Activated naive CD4-positive, alpha-beta T cell treated with anti-CD3 and anti-CD28 coated beads, Interleukin-2, amount 10 ng/mL, durations not matched to agents 7 days and 5 days (primary cell): ENCODE measurements around the gene CCDC12.

Experiments used
- CTCF ChIA-PET: fragments of 350-600 bp; sonication (Branson Sonifier 250); formaldehyde crosslinking; loops from one replicate; lab custom pipeline; 2021; ENCODE audit warnings: antibody characterized with exemption; lab: Charles Lee
- DNase-seq: peaks from one replicate; pipeline ENCODE4 v3.0.0-alpha.2; 2020
- H3K27ac Mint-ChIP-seq: one replicate; pipeline ENCODE4 v1.8.0; 2021; ENCODE audit warnings: mild to moderate bottlenecking, moderate library complexity, mixed read lengths
- H3K27me3 Mint-ChIP-seq: one replicate; pipeline ENCODE4 v1.8.0; 2021; ENCODE audit warnings: mild to moderate bottlenecking, mixed read lengths
- H3K36me3 Mint-ChIP-seq: one replicate; pipeline ENCODE4 v1.8.0; 2021; ENCODE audit warnings: mixed read lengths
- H3K4me1 Mint-ChIP-seq: one replicate; pipeline ENCODE4 v1.8.0; 2021; ENCODE audit warnings: mixed read lengths
- H3K4me3 Mint-ChIP-seq: one replicate; pipeline ENCODE4 v1.8.0; 2021; ENCODE audit warnings: mild to moderate bottlenecking, moderate library complexity, mixed read lengths
- H3K9me3 Mint-ChIP-seq: one replicate; pipeline ENCODE4 v1.8.0; 2021; ENCODE audit warnings: mixed read lengths

CCDC12 gene

DNA sequence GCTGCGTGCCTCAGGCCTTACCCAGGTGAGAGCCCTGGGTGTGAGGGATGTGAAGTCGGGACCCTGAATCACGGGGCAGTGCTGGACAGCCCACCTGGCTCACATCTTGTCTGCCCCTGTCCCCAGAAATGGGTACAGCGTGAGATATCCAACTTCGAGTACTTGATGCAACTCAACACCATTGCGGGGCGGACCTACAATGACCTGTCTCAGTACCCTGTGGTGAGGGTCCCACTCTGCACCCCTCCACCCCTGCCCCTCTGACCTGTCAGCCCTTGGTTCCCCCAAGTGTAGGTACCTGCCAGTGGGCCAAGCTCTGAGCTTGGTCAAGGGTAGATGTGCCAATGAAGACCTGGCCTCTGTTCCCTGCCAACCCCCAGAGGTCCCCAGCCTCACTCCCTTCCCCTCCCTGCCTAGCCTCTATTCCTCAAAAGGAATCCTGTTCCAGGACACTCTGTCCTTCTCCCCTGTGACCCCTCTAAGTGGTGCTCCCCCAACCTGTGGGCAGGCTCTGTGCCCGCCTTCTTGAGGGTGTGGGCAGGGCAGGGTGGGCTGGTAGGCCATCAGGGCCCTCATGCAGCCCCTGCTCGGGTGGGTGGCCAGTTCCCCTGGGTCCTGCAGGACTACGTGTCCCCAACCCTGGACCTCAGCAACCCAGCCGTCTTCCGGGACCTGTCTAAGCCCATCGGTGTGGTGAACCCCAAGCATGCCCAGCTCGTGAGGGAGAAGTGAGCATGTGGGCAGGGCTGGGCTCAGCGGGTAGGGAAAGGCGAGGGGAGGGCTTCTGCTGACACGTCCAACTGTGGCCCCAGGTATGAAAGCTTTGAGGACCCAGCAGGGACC, 28.0 kb upstream of the CCDC12 start:
- DNase-seq, result peak; percentile 14
- CTCF ChIA-PET, result no interaction called here
- Mint-ChIP-seq H3K4me3 (no peak overlapping the region), H3K4me1 (peaks cover 6% of the 10 kb centered on the region), H3K27me3 (no peaks in the 10 kb centered on the region), H3K36me3 (peaks cover 57% of the 10 kb centered on the region), H3K9me3 (no peaks in the 10 kb centered on the region), H3K27ac (no peak overlapping the region)

- Mint-ChIP-seq H3K4me3 (no peak overlapping the region), H3K27ac (peak overlapping the region; percentile 55), H3K27me3 (no peaks in the 10 kb centered on the region), H3K36me3 (peaks cover 56% of the 10 kb centered on the region), H3K4me1 (peaks cover 5% of the 10 kb centered on the region), H3K9me3 (no peaks in the 10 kb centered on the region)
- peak; percentile 19 for DNase-seq
- CTCF ChIA-PET, result no interaction called here
Measured at GRCh38 chr3:47003461-47004368, 27.2 kb upstream of the CCDC12 start.

DNA sequence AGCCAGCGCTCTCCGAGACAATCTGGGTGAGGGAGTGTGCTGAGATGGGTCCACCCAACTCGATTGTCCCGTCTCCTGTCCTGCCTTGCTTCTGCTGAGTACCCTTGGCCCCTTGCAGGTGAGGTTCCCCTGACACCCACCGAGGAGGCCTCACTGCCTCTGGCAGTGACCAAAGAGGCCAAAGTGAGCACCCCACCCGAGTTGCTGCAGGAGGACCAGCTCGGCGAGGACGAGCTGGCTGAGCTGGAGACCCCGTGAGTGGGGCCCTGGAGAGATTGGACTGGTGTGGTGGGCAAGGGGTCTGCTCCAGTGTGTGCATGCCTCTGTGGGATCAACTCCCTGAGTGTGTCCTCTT, 26.5 kb upstream of the CCDC12 start:
- Mint-ChIP-seq H3K27ac (no peak overlapping the region), H3K9me3 (no peaks in the 10 kb centered on the region), H3K4me1 (no peaks in the 10 kb centered on the region), H3K36me3 (peaks cover 57% of the 10 kb centered on the region), H3K4me3 (no peak overlapping the region), H3K27me3 (no peaks in the 10 kb centered on the region)
- CTCF ChIA-PET, result no interaction called here
- DNase-seq, result no peak

DNA sequence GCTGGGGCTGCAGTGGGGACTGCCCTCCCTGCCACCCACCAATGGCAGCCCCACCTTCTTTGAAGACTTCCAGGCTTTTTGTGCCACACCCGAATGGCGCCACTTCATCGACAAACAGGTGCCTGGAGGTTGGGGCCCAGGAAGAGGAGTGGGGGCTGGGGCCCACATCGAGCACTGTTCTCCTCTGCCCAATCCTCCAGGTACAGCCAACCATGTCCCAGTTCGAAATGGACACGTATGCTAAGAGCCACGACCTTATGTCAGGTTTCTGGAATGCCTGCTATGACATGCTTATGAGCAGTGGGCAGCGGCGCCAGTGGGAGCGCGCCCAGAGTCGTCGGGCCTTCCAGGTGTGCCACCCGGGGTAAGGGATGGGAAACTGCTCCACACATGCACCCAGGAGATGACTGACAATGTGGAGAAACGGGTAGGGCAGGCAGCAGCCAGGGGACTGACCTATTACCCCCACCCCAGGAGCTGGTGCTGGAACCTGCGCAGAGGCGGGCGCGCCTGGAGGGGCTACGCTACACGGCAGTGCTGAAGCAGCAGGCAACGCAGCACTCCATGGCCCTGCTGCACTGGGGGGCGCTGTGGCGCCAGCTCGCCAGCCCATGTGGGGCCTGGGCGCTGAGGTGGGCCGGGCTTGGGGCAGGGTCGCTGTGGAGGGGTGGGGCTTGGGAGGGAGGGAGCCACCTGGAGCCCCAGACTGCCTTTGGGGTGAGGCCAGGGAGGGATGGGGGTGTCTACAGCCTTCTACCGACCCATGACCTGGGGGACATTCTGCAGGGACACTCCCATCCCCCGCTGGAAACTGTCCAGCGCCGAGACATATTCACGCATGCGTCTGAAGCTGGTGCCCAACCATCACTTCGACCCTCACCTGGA, 25.9 kb upstream of the CCDC12 start:
- H3K4me3 Mint-ChIP-seq, result no peak overlapping the region
- H3K27ac Mint-ChIP-seq, result no peak overlapping the region
- CTCF ChIA-PET, result no interaction called here
- peaks cover 60% of the 10 kb centered on the region for H3K36me3 Mint-ChIP-seq
- peaks cover 1% of the 10 kb centered on the region for H3K4me1 Mint-ChIP-seq
- DNase-seq, result no peak
- no peaks in the 10 kb centered on the region for H3K9me3 Mint-ChIP-seq
- no peaks in the 10 kb centered on the region for H3K27me3 Mint-ChIP-seq

- Mint-ChIP-seq H3K36me3 (peaks cover 60% of the 10 kb centered on the region), H3K27ac (no peak overlapping the region)
- CTCF ChIA-PET, result no interaction called here
Measured at GRCh38 chr3:47001731-47002170, 25.2 kb upstream of the CCDC12 start.

GRCh38 chr3:47000922-47001730, 24.6 kb upstream of the CCDC12 start:
- Mint-ChIP-seq H3K4me3 (no peak overlapping the region), H3K27me3 (no peaks in the 10 kb centered on the region), H3K27ac (no peak overlapping the region), H3K4me1 (peaks cover 9% of the 10 kb centered on the region), H3K9me3 (no peaks in the 10 kb centered on the region), H3K36me3 (peaks cover 54% of the 10 kb centered on the region)
- CTCF ChIA-PET, result interaction anchor here (0.6 kb wide), 1 partner anchor 65 kb away, joined by 3 read pairs; no protein-coding TSS in a partner anchor
- no peak for DNase-seq

More at GRCh38 chr3:47001731-47002170, 25.2 kb upstream of the CCDC12 start:
- peaks cover 8% of the 10 kb centered on the region for H3K4me1 Mint-ChIP-seq
- H3K9me3 Mint-ChIP-seq, result no peaks in the 10 kb centered on the region
- no peak for DNase-seq
- H3K4me3 Mint-ChIP-seq, result no peak overlapping the region
- H3K27me3 Mint-ChIP-seq, result no peaks in the 10 kb centered on the region

- DNase-seq, result no peak
- Mint-ChIP-seq H3K4me1 (peaks cover 9% of the 10 kb centered on the region), H3K36me3 (peaks cover 47% of the 10 kb centered on the region), H3K4me3 (no peak overlapping the region), H3K27me3 (no peaks in the 10 kb centered on the region), H3K9me3 (no peaks in the 10 kb centered on the region), H3K27ac (no peak overlapping the region)
- CTCF ChIA-PET, result interaction anchor here (4.4 kb wide), 1 partner anchor 77 kb away, joined by 28 read pairs; no protein-coding TSS in a partner anchor
Measured at GRCh38 chr3:47000198-47000815, 23.8 kb upstream of the CCDC12 start.

DNA sequence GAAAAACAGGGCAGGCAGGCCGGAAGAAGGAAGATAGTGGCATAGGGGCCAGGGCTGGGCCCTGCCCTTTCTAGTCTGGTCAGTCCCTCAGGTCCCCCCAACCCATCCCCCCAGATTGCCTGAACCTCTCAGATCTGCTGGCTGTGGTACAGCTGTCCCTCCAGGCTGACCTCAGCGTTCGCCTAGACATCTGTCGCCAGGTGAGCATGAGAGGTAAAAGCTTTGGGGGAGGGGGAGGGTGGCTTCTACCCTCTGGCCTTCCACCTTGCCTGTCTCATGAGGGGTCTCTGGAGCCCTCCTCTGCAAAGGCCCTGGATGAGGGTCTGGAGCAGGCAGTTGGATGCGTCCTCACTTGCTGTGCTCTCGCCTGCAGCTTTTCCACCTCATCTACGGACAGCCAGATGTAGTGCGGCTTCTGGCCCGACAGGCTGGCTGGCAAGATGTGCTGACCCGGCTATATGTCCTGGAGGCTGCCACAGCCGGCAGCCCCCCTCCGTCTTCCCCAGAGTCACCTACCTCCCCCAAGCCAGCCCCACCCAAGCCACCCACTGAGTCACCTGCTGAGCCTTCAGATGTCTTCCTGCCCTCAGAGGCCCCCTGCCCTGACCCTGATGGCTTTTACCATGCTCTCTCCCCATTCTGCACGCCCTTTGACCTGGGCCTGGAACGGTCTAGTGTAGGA, 23.1 kb upstream of the CCDC12 start:
- no peaks in the 10 kb centered on the region for H3K27me3 Mint-ChIP-seq
- DNase-seq, result no peak
- no peaks in the 10 kb centered on the region for H3K9me3 Mint-ChIP-seq
- no peak overlapping the region for H3K27ac Mint-ChIP-seq
- peaks cover 49% of the 10 kb centered on the region for H3K36me3 Mint-ChIP-seq
- no peak overlapping the region for H3K4me3 Mint-ChIP-seq
- peaks cover 9% of the 10 kb centered on the region for H3K4me1 Mint-ChIP-seq
- CTCF ChIA-PET, result interaction anchor here (1.1 to 4.4 kb wide), 5 partner anchors 29 to 90 kb away, joined by 3 to 28 read pairs (median 8); no protein-coding TSS in a partner anchor

DNA sequence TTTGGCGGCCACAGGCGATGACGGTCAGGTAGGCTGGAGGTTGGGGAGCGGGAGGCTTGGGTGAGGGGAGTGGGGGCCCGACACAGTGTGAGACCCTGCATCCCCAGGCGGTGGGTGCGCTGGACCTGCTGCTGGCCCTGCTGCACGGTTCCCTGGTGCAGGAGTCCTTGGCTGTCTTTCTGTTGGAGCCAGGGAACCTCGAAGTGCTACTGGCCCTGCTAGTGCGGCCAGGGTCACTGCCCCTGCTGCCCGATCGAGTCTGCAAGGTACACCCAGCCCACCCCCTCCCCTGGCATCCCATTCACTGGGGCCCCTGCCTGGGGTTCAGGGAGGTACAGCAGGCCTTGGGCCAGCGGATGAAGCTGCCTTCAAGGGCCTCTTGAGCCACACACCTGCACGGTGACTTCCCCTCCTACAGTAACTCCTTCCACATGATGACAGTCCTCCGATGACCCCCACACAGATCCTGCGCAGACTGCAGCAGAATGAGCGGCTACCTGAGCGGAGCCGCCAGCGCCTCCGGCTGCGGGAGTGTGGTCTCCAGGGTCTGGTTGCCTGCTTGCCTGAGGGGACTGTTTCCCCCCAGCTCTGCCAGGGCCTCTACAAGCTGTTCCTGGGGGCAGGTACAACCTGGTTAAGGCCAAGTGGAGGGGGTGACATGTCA, 22.4 kb upstream of the CCDC12 start:
- DNase-seq, result no peak
- H3K9me3 Mint-ChIP-seq, result no peaks in the 10 kb centered on the region
- H3K27ac Mint-ChIP-seq, result no peak overlapping the region
- no peak overlapping the region for H3K4me3 Mint-ChIP-seq
- no peaks in the 10 kb centered on the region for H3K27me3 Mint-ChIP-seq
- peaks cover 51% of the 10 kb centered on the region for H3K36me3 Mint-ChIP-seq
- peaks cover 9% of the 10 kb centered on the region for H3K4me1 Mint-ChIP-seq
- CTCF ChIA-PET, result interaction anchor here (0.6 to 4.4 kb wide), 12 partner anchors 11 to 89 kb away, joined by 3 to 28 read pairs (median 4); partner anchors contain the start of gene NBEAL2

DNA sequence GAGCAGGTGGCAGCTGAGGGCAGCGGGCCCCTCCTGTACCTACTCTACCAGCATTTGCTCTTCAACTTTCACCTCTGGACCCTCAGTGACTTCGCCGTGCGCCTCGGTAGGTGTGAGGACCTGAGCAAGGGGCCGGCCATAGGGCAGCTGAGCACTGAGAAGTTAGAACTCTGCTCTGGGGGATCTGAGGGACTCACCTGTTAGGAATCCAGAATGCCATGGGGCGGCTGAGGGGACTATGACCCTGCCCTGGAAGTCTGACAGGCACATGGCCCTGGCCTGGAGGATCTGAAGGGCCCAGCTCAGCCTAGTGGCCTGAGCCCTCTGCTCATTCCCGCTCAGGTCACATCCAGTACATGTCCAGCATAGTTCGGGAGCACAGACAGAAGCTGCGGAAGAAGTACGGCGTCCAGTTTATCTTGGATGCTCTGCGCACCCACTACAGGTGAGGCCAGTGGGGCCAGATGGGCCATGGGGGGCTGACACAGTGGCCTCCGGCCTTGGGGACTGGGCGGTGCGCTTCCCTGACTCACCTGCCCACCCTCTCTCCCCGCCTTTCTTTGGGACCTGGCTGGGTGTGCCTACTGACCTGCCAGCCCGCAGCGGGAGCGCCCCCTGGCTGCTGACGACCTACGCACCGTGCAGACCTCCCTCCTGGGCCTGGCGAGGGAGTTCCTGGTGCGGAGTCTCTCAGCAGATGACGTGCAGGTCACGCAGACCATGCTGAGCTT, 21.7 kb upstream of the CCDC12 start:
- Mint-ChIP-seq H3K4me3 (no peak overlapping the region), H3K27ac (no peak overlapping the region), H3K36me3 (peaks cover 44% of the 10 kb centered on the region), H3K4me1 (peaks cover 9% of the 10 kb centered on the region), H3K27me3 (no peaks in the 10 kb centered on the region), H3K9me3 (no peaks in the 10 kb centered on the region)
- CTCF ChIA-PET, result interaction anchor here (0.6 to 4.4 kb wide), 17 partner anchors 8 to 89 kb away, joined by 3 to 28 read pairs (median 4); partner anchors contain the start of gene NBEAL2
- DNase-seq, result peak; percentile 81

DNA sequence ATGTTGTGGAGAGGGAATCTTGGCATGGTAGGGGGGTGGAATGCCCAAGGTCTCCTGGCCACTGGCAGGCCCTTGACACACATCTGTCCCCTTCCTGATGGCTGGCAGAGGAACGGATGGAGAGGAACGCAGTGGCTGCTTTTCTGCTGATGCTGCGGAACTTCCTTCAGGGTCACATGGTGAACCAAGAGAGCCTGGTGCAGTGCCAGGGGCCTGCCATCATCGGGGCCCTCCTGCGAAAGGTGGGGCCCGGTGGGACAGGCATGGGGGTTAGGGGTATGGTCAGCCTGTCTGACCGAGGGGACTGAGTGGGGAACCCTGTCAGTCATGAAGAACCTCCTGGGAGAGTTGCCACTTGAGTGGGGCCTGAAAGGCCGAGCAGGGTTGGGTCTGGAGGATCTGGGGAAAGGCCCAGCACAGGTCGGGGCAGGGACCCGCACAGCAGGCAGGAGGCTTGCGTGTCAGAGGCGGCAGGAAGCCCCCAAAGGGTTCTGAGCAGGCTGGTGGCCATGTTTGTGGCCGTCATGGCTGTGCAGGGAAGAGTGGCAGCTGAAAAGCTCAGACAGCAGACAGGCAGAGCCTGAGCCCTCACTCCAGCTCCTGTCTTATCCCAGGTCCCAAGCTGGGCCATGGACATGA, 21.0 kb upstream of the CCDC12 start:
- CTCF ChIA-PET, result interaction anchor here (0.8 to 4.4 kb wide), 14 partner anchors 9 to 86 kb away, joined by 3 to 28 read pairs (median 4); partner anchors contain the start of gene NBEAL2

More for the DNA sequence above, 21.0 kb upstream of the CCDC12 start:
- Mint-ChIP-seq H3K4me1 (peaks cover 9% of the 10 kb centered on the region), H3K27ac (peak overlapping the region; percentile 24), H3K27me3 (no peaks in the 10 kb centered on the region), H3K36me3 (peaks cover 44% of the 10 kb centered on the region), H3K4me3 (no peak overlapping the region), H3K9me3 (no peaks in the 10 kb centered on the region)
- no peak for DNase-seq
